ENCODE measurements around the gene DGKQ.
"Not testable (repeated sequence)": the region's sequence is repeated elsewhere in the genome, so short reads cannot be mapped to it uniquely, and the experiment has no call there.

Gene DGKQ

DNA sequence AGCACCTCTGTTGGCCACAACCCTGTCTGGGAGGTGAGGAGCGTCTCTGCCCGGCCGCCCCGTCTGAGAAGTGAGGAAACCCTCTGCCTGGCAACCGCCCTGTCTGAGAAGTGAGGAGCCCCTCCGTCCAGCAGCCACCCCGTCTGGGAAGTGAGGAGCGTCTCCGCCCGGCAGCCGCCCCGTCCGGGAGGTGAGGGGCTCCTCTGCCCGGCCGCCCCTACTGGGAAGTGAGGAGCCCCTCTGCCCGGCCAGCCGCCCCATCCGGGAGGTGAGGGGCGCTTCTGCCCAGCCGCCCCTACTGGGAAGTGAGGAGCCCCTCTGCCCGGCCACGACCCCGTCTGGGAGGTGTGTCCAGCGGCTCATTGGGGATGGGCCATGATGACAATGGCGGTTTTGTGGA is 2.6 kb upstream of the DGKQ start:
- DNase-seq, result not testable (repeated sequence)

DNA sequence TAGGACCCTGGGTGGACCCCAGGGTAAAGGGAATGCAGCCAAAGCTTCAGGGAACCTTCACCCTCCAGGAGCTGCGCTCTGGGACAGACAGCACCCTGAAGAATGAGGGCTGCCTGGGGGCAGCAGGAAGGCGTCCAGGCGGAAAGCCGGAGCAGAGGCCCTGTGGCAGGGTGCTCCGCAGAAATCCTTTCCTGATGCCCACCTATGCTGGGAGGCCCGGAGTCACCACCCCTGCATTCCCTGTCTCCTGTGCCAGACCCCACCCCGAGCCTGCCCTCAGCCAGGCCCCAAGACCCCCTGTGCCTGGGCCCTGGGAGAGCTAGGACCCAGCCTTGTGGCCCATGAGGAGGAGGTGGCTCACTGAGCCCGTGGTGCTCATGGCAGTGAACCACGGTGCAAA is 1.3 kb upstream of the DGKQ start:
- DNase-seq, result no peak

DNA sequence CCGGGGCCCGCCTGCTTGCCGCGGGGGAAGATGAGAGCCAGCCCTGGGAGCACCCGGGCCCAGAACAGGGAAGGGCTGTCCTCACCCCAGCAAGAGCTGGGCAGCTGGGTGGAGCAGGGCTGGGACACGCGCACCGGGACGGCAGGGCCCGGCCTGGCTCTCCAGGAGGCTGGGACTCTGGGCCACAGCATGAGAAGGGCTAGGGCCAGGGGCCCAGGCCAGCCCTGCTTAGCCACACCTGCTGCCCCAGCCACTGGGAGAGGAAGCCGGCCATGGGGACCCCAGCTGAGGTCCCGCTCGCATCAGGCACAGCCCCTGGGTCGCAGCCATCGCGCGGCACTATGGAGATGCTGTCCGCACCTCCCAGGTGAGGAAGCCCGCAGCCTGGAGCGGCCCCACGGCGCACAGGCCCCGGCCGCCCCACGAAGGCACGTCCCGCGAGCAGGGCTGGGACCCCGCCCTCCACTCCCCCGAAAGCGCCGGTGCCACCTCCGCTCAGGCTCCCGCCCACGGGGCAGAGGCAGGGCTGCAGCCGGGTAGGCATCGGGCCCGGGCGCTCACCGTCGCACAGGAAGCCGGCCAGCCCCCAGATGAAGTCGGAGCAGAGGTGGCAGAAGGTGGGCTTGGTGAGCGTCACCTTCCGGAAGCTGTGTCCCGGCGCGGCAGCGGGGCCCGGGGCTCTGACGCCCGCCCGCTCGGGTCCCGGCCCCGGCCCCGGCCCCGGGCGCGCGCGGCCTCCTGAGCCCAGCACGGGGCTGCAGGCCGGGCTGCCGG is 531 bp downstream of the DGKQ start:
- DNase-seq, result peak; percentile 44

DNA sequence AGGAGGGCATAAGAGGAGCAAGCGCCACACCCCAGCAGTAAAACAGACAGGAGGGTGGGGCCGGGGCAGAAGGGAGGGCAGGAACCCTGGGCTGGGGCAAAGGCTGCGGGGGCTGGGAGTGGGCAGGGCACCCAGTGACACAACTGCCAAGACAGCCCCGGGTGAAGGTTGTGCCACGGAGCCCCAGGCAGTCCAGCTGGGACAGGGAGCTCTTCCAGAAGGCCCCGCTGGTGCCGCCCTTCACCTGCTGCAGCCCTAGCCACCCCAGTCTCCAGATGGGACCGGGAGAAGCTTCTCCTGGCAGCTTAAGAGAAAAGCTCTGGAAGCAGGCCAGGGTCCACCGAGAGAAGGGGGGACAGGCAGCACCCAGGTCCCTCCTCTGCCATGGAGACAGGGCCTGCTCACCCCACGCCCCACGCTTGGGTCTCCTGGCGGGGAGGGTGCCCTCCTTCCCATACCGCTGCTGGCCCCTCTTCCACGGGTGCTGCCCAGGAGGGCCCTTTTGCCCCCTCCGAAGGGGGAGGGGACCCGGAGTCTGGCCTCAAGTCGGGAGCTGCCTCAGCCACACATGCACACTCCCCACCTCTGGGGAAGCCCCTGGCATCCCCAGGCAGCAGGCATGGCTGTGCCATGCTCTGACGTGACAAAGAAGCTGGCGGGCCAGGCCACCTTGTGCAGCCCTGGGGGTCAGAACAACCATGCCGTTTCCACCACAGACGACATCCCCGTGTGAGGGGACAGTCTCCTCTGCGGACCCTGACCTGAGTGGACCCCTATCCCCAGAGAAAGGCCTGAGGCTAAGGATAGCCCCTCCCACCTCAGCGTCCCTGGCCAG is 1.5 kb downstream of the DGKQ start:
- no peak for DNase-seq

DNA sequence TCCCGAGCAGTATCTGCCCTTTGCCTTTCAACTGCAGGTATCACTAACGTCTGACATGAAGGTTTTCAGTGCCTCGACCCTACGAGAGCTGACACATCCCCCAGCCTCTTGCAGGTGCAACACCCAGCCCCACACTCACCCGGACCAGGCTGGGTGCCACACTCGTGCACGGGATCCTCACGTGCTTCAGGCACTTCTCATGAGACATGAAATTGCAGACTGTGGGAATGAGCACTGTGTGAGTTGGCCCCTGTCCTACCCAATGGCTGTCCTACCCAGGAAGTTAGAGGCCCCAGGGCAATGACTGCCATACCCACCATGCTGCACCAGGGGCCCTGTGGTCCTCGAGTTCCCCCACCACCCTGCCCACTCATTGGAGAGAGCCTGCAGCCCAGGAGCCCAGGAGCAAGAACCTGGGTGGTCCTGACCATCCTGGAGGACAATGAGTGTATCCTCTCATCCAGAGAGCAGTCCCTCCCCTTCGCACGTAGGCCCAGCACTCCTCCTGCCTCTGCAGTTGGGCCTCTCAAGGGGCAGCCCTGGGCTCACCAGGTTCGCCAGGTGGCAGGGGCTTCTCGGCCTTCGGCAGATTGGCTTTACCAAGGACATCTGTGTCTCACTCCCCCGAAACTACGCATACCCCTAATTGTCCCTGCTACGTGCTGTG is 2.4 kb downstream of the DGKQ start:
- DNase-seq, result no peak

DNA sequence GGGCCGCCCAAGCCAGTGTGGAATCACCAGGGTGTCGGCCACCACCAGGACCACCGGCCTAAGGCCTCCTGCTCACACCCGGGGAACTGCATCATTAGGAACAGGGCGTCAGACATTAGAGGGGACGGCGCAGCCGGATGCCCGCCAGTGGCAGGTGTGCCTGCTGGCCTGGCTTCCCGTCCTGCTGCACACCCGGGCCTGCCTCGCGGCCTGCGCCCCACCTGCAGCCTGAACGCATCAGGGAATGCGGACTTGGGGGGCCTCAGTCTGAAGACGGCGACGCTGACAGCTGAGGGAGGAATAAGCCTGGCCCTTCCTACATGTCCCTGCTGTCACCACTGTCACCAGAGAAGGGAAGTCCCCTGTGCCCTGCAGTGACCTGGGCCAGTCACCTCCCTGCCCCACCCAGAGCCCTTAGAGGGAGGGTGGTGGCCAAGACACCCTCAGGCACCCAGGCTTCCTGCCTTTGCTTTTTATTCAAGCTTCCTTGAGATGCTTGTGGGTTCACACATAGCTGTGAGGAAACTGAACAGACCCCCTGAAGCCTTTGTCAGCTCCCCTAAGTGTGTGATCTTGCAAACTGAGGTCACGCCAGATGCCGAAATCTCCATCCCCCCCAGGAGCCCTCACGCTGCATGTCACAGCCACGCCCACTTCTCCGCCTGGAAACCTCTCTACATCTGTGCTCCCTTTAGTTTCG is 3.2 kb downstream of the DGKQ start:
- no peak for DNase-seq

DNA sequence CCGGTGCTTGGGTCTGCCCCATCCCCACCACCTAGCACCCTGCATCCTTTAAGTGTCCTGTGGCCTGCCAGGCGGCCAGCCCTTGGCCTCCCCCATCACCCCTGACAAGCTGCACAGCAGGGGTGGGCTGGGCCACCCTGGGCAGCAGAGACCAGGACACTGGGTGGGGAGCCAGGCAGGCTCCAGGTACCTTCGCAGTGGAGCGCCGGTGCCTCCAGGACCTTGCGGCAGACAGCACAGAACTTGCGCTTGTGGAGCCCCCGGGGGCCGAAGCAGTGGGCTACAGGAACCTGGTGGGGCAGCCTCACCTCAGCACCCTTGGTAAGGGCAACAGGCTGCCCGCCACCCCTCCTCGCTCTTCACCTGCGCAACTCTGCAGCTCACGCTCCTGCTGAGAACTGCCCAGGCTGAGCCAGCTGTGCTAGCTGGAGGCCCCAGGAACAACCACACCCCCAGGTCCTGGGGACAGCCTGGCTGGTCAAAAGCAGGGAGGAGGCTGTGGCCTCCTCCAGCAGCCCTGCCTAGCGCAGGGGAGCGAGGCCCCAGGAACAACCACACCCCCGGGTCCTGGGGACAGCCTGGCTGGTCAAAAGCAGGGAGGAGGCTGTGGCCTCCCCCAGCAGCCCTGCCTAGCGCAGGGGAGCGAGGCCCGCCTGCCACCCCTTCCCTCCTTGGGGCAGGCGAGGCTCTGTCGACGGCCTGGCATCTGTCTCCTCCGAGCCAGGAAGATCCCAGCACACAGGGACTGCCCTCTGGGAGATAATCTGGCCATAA is 4.6 kb downstream of the DGKQ start:
- DNase-seq, result no peak

DNA sequence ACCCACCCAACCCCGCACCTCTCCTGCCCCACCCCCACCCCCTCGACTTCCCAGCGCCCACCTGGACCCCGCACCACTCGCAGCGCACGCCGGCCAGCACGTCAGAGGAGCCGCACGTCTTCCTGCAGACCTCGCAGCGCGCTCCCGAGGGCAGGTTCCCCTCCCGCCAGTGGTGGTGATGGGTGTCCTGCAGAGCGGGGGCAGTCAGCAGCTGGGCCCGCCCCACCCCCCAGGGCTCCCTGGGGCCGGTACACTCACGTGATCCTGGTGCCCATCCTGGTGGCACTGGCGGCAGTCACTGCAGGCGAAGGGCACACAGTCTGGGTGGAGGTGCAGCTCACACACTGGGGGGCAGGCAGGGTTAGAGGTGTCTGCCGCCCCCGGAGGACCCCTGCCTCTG is 5.1 kb downstream of the DGKQ start:
- no peak for DNase-seq

DNA sequence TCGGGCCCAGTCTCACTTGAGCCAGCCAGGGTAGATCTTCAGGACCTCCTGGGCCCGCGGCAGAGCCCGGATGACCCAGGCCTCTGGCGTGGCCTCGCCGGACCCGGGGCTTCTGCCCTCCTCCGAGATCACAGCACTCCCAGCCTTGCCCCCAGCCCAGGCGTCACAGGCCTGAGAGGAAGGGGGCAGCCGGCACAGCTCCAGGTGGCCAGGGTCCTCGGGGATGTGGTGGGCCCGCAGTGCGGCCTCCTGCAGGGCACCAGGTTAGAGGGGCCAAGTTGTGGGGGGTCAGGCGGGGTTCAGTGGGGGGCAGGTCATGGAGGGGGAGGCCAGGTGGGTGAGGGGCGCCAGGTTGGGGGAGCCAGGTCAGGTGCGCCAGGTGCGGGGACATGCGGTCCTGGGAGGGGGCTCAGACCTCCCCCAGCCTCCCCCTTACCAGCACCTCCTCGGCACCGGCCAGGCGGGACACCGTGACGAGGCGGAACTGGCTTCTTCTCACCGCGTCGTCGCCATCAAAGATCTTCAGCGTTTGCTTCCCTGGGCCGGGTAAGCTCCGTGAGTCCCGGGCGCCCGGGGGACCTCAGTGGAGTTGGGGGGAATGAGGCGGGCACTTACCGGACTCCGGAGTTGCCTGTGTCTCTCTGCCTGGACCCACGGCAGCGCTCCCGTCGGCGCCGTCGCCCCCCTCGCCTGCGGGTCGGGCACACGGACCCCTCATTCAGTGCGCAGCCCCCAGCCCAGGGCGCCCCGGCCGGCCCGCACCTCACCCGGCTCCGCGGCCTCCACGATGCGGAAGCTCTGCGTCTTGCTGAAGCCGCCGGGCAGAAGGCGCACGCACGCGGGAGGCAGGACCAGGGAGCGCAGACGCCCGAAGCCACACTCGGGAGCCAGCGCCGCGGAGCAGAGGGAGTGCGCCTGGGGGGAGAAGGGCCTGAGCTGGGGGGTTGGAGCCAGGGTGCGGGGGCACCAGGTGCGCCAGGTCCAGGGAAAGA is 6.0 kb downstream of the DGKQ start:
- DNase-seq, result no peak

DNA sequence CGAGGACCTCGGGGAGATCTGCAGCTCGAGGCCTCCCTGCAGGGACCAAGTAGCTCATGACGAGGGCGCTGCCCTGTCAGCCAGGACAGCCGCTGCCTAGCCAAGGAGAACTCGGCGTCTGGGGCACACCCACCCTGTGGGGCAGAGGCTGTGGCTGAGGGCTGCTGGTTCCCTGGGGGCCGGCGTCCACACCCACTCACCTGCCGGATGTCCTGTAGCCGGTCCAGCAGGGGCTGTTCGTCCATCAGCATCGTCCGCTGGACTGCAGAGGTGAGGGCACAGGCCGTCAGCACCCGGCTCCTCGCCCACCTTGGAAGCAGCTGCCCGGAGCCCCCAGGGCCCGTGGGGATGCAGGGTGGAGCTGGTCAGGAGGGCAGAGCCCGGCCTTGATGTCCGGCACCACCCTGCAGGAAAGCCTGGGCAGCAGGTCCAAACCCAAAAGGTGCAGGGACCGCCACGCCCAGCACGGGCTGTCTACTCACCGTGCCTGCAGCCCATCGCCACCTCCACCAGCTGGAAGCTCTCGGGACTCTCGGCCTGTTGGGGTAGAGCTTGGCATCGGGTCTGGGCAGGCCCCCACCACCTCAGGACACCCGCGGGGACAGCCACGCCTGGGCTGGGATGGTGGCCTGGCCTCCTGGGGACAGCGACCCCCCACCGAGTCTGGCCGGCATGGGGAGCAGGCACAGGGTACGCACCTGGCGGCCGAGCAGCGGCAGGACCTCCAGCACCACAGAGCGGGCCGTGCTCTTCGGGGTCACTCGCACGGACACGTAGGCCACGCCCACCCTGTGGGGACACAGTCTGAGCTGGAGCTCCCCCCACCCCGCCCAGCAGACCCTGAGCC is 6.9 kb downstream of the DGKQ start:
- no peak for DNase-seq

DNA sequence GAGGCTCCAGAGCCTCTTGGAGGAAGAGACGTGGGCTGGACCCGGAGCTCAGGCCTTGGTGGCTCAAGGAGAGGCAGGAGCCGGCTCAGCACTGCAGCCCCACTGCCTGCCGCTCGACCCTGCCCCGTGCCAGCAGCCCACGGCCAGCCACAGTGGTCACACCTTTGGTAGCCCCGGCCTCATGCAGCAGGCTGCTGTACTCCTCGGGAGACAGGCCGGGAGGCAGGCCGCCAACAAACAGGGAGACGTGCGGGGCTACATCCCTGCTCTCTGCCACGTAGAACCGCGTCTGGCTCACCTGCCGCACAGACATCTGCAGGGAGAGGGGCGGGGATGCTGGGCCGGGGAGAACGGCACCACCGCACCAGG is 7.6 kb downstream of the DGKQ start:
- no peak for DNase-seq

DNA sequence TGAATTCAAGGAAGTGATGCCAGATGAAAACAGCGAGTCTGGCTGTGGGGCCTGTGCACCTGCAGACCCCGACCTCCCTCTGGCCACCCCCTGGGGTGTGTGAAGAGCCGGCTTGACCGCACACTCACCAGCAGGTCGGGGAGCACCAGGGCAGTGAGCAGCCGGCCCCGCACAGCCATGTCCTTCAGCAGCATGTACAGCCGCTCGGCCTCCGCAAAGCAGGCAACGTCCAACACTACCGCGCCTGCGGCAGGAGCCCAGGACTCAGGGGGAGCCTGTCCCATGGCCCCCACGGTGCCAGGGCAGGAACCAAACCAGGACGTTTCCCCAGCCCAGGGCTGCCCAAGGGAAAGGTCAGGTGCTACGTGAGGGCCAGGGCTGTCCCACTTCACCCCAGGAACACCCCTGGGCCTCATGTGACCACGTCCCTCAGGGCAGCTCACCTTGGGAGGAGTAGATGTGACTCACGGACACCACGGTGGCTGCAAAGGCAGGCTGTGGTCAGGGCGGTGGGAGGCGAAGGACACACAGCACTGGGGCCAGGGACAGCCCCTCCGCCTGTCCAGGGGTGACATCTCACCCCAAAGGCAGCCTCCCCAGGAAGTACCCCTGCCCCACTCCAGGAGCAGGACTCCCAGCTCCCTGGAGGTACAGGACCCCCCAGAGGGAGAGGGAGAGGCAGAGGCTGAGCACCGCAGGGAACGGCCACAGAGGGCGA is 8.2 kb downstream of the DGKQ start:
- no peak for DNase-seq

DNA sequence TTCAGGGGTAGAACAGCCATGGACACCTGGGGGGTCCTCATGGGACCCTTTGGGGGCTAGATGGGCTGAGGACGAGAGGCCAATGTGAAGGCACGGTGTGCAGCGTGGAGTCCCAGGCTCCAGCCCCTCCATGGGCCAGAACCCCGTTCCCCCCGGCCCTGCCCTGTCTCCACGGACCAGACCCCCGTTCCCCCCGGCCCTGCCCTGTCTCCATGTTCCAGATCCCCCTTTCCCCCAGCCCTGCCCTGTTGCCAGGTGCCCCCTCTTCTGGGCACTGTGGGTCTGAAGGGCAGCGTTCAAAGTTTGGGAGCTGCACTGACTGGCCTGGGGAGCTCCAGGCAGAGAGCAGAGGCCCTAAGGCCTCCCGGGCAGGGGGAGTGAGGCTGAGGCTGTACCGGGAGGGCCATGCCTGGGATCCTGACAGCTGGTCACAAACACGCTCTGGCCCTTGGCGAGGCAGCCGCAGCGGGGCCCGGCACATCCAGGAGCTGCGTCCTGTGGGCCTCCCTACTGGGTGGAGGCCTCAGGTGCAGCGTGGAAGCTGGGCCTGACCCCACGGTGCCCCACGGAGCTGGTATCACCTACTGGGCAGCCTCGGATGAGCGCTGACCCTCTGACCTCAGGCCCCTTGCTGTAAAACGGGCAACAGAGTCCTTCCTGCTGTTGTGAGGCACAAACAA is 8.9 kb downstream of the DGKQ start:
- DNase-seq, result no peak

DNA sequence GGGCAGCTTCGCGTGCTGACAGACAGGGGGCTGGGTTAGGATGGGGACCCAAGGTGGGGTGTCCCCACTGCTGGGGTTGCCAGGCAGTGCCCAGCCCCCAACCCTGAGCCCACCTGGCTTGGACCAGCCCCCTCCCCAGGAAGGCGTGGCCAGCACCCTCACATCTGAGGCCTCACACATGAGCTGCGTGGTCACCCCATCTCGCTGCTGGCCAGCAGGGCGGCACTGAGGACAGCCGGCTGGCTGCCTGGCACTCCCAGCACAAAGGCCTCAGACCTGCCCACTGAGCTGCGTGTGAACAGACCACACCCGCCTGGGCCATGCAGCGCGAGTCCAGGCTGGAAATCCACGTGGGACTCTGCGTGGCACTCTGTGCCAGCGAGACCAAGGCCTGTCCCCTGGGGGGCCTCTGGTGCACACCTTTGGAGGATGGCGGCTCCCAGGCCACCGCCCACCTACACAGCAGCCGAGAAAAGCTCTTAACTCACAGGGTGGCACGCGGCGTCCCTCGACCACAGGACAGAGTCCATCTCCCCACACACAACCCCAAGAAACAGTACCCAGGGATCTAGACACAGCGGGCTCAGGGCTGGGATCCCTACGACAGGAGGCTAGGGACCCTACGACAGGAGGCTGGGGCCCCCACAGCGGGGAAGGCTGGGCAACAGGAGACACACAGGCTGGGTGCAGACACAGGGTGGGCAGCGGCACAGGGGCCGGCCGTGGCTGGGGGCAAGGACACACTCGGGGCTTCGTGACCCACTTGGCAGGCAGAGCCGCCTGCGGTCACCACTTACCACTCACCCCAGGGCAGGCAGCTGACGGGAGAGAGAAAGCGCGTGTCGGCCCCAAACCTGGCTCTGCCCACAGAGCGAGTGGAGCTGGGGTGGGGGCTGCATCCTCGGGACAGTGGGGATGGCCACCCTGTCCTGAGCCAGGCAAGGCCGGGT is 9.8 kb downstream of the DGKQ start:
- DNase-seq, result no peak

DNA sequence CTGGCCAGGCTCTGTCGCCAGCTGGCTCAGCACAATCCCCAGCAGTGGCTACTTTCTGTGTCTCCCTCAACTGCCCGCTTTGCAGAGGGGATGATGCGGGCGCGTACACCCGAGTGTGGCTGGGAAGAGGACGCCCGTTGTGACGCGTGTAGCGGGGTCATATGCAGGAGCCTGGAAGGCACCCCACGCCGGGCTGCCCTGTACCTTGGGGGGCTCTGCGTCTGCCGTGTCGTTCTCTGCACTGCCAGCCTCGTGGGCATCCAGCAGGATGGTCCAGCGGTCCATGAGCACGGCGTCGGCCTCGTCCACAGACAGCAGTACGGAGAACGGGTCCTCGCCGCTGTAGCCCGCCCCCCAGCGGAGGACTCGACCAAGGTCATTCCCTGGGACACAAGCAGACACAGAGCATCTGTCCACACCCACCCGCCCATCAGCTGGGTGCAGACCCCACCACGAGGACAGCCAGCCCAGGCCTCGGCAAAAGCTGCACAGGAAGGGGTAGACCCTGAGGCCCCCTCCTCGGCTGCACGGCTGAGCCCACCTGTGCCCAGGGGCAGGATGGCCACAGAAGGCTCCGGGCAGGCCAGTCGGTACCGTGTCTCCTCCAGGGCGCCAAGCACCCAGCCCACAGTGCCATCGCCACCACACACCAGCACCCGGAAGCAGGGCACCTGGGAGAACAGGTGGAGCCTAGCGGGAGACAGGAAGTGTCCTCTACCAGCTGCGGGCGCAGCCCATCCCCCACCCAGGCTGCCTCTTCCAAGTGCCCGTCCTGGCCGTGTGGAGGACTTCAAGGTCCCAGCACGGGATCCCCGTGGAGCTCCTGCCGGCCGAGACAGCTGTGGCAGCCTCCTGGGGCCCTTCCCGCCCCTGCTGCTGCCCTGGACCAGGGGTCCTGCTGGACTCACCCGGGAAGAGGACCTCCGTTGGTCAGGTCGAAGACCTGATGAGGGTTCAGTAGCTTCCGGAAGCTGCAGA is 10.8 kb downstream of the DGKQ start:
- DNase-seq, result no peak
